Gastrocnemius medialis (tissue), 4 donors: ENCODE data around the gene KPNA3. TPM values are rescaled to one million over a fixed set of nuclear protein-coding genes. Genes with fewer than 3 reads are reported as not detected.

ENCODE experiments used
- ATAC-seq, 2 donors: fragments of 150-250 bp; one replicate each; pipeline ENCODE4 v1.9.1; 2016
- DNase-seq, 2 donors: peaks; one replicate each; pipeline ENCODE4 v3.0.0-alpha.2; 2019
- H3K27ac ChIP-seq, 4 donors: fragments of 200-600 bp; sonication (generic); 1 replicate in 1 of 4; 2 replicates in 3 of 4; pipeline ENCODE4 v1.5.1; 2016 to 2018; ENCODE audit warnings: mild to moderate bottlenecking in 2 of 4, moderate library complexity in 1 of 4
- H3K27me3 ChIP-seq, 3 donors: fragments of 200-600 bp; sonication (generic) in 2 of 3; 1 replicate in 1 of 3; 2 replicates in 2 of 3; pipeline versions ENCODE4 v1.5.1 to v1.6.0; 2016 to 2019; ENCODE audit warnings: mild to moderate bottlenecking in 1 of 3, moderate library complexity in 1 of 3
- H3K36me3 ChIP-seq, 2 donors: fragments of 200-600 bp; sonication (generic) in 1 of 2; one replicate each; pipeline ENCODE4 v1.5.1; 2017 to 2018
- H3K4me1 ChIP-seq, 2 donors: fragments of 200-600 bp; sonication (generic) in 1 of 2; one replicate each; pipeline ENCODE4 v1.5.1; 2016 to 2017; ENCODE audit warnings: mild to moderate bottlenecking in 2 of 2
- H3K4me3 ChIP-seq, 4 donors: fragments of 200-600 bp; sonication (generic) in 3 of 4; 1 replicate in 1 of 4; 2 replicates in 3 of 4; pipeline ENCODE4 v1.5.1; 2016 to 2019; ENCODE audit warnings: mild to moderate bottlenecking in 2 of 4
- H3K9me3 ChIP-seq, 3 donors: fragments of 200-600 bp; sonication (generic) in 2 of 3; 1 replicate in 1 of 3; 2 replicates in 2 of 3; pipeline ENCODE4 v1.5.1; 2016 to 2019
- CTCF ChIP-seq, 5 experiments: fragments of 450-650 bp in 3 of 5; fragments of 200-600 bp in 2 of 5; sonication (generic) in 2 of 5; IDR thresholded peaks in 4 of 5; conservative IDR thresholded peaks in 1 of 5; 1 replicate in 4 of 5; 2 replicates in 1 of 5; pipeline ENCODE4 v1.5.1; 2016 to 2019; ENCODE audit warnings: antibody characterized with exemption in 5 of 5, mild to moderate bottlenecking in 3 of 5, moderate library complexity in 3 of 5
- POLR2A ChIP-seq, 2 donors: fragments of 450-650 bp; IDR thresholded peaks; one replicate each; pipeline ENCODE4 v1.6.1; 2017; ENCODE audit warnings: antibody characterized with exemption in 2 of 2, mild to moderate bottlenecking in 2 of 2, moderate library complexity in 2 of 2
- in situ Hi-C, 4 donors: fragments of 200-750 bp; cut with MboI; loops; one replicate each; pipeline versions ENCODE4 v1.15.0 to v1.8.0; 2017; ENCODE audit warnings: low sequenced_read_pairs in 4 of 4
- intact Hi-C: fragments of 100-400 bp; cut with DNase I; formaldehyde crosslinking; loops from one replicate; pipeline ENCODE4 v1.15.1; 2023; ENCODE audit warnings: low total_unique reads
- total RNA-seq, 4 donors: library from RNA; depleted of rRNA; stranded (reverse); fragments of >200 nt; gene quantifications; one replicate each; pipeline versions ENCODE4 v1.1.0 to v1.2.3, GENCODE V29; 2016

Gene KPNA3
- total RNA-seq, 4 donors from 2014 or later, result 73.3 to 154 (median 113) TPM

DNA sequence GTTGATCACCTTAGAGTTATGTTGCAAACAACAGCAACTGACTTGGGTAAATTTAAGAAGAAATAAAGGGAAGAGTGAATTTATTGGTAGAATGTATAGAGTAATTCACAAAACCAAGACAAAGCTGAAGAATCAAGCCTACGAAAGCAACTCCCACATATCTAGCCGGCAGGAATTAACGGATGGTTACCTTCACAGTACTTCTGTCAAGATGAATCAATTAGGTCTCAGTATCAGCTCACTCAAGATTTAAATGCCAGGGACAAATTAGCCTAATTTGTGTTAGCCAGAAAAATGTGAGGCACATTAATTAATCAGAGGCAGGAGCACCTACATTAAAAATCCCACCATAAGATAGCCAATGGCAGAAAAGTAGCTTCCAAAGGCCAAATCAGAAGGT, 10.7 kb downstream of the KPNA3 start:
- DNase-seq (no peak), ATAC-seq (no peak)
- intact Hi-C loops (no loop called here), in situ Hi-C loops (loop anchor here in 1 of 4 donors (10.0 kb wide), 1 partner anchor 87 kb away; the partner anchor contains the start of gene EBPL)
- TF ChIP-seq POLR2A (IDR thresholded peaks at IDR 0.05), result no peak
- TF ChIP-seq CTCF (IDR thresholded peaks at IDR 0.05 in 4 of 5, conservative IDR thresholded peaks at IDR 0.05 in 1 of 5), result no peak
- no peaks in the 10 kb centered on the region for H3K27me3 ChIP-seq
- peaks cover 65 to 77% of the 10 kb centered on the region in 2 donors for H3K4me1 ChIP-seq
- H3K4me3 ChIP-seq, result no peak overlapping the region
- H3K36me3 ChIP-seq, result no peaks in the 10 kb centered on the region
- H3K27ac ChIP-seq, result peak overlapping the region in 1 of 4 donors; percentile 21
- no peaks in the 10 kb centered on the region for H3K9me3 ChIP-seq

DNA sequence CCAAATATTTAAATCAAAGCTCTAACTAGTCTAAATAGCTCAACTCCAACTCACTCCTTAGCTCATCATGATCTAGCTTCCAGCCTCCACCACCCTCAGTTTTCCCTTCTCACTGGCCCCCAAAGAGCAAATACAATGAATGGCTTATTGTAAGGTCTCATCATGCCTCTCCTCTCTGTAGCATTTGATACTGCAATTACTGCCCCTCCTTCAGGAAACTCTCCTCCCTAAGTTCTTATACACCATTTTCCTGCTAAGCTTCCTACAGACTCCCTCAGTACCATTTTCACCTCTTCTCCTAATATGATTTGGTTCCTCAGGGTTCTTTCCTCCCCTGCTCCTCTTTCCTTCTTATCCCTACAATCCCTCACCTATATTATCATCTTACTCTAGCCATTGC, 12.8 kb downstream of the KPNA3 start:
- Histone ChIP-seq H3K4me3 (no peak overlapping the region), H3K9me3 (no peaks in the 10 kb centered on the region), H3K4me1 (peaks cover 49 to 60% of the 10 kb centered on the region in 2 donors), H3K27ac (no peak overlapping the region), H3K36me3 (no peaks in the 10 kb centered on the region), H3K27me3 (no peaks in the 10 kb centered on the region)
- no peak for ATAC-seq
- intact Hi-C loops (no loop called here), in situ Hi-C loops (loop anchor here in 1 of 4 donors (10.0 kb wide), 1 partner anchor 85 kb away; the partner anchor contains the start of gene EBPL)
- TF ChIP-seq POLR2A (IDR thresholded peaks at IDR 0.05), result no peak
- TF ChIP-seq CTCF (IDR thresholded peaks at IDR 0.05 in 4 of 5, conservative IDR thresholded peaks at IDR 0.05 in 1 of 5), result no peak
- DNase-seq, result no peak

DNA sequence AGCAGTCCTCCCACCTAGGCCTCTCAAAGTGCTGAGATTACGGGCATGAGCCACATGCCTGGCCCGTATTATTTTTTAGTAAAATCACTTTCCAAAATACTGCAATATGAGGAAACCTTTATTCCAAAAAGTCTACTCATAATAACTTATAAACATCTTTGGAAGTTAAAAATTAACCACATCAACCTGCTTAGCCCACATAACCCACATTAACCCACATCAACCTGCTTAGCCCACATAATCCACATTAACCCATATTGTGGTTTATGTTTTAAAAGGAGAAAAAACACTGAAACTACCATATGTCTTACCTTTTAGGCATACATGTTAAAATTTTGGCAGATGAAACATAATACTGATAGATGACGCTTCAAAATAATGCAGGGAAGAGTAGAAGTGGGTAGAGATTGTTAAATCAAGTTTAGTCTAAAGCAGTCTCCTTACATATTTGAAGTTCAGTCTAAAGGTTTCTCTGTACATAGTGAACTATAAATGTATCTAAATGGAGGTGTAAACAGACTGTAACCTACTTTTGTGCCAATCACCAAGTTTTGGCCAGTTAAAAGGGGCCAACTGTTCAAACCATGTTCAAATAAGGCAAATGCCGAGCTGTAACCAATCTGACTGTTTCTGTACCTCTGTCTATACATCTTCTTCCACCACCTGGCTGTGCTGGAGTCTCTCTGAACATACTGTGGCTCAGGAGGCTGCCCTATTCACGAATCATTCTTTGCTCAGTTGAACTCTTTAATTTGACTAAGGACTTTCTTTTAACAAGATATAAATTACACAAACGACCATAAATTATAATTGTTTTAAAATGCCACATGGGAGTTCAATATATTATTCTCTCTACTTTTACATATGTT, 14.5 kb downstream of the KPNA3 start:
- H3K27ac ChIP-seq, result no peak overlapping the region
- H3K9me3 ChIP-seq, result no peaks in the 10 kb centered on the region
- ATAC-seq (no peak), DNase-seq (no peak)
- H3K36me3 ChIP-seq, result no peaks in the 10 kb centered on the region
- no peaks in the 10 kb centered on the region for H3K27me3 ChIP-seq
- intact Hi-C loops (no loop called here), in situ Hi-C loops (no loop called here)
- H3K4me3 ChIP-seq, result no peak overlapping the region
- peaks cover 34 to 45% of the 10 kb centered on the region in 2 donors for H3K4me1 ChIP-seq
- no peak for TF ChIP-seq POLR2A (IDR thresholded peaks at IDR 0.05)

- no peak overlapping the region for H3K4me3 ChIP-seq
- H3K27ac ChIP-seq, result no peak overlapping the region
- H3K36me3 ChIP-seq, result no peaks in the 10 kb centered on the region
- ATAC-seq, result no peak
- TF ChIP-seq POLR2A (IDR thresholded peaks at IDR 0.05) (no peak), CTCF (IDR thresholded peaks at IDR 0.05 in 4 of 5, conservative IDR thresholded peaks at IDR 0.05 in 1 of 5) (no peak)
- H3K4me1 ChIP-seq, result peaks cover 29 to 40% of the 10 kb centered on the region in 2 donors
- intact Hi-C loops, result no loop called here
- no peaks in the 10 kb centered on the region for H3K9me3 ChIP-seq
- no peak for DNase-seq
- no peaks in the 10 kb centered on the region for H3K27me3 ChIP-seq
- in situ Hi-C loops, result no loop called here
Measured at GRCh38 chr13:49776871-49777270, 15.6 kb downstream of the KPNA3 start.

DNA sequence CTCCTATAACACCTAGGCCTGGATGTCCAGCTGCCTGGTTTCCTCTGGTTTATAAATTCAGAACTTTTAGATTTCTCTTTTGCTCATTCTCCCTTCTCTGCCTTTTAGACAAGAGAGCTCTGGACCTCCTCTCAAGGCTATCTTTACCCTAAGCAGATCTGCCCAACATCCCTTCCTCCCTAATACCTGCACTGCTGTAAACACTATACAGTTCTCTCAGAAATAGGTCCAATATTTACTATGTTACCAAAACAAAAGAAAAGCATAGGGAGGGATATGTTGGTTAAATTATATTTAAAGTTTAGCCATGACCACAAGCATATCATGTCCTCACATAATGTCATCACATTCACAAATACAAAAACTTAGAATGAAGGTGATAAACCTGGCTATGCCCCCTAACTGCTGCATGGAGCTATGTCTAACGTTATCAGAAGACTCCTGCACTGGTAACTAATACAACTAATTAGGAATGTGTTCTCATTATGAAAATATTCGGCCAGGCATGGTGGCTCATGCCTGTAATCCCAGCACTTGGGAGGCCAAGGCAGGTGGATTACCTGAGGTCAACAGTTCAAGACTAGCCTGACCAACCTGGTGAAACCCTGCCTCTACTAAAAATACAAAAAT, 18.0 kb downstream of the KPNA3 start:
- Histone ChIP-seq H3K36me3 (no peaks in the 10 kb centered on the region), H3K4me3 (no peak overlapping the region), H3K9me3 (no peaks in the 10 kb centered on the region), H3K27ac (no peak overlapping the region), H3K4me1 (peaks cover 19 to 25% of the 10 kb centered on the region in 2 donors), H3K27me3 (no peaks in the 10 kb centered on the region)
- ATAC-seq, result no peak
- TF ChIP-seq CTCF (IDR thresholded peaks at IDR 0.05 in 4 of 5, conservative IDR thresholded peaks at IDR 0.05 in 1 of 5), result no peak
- no peak for TF ChIP-seq POLR2A (IDR thresholded peaks at IDR 0.05)
- DNase-seq, result no peak
- in situ Hi-C loops (no loop called here), intact Hi-C loops (no loop called here)
